Measurements from ENCODE around the gene CXCR2. TPM values are rescaled to one million over a fixed set of nuclear protein-coding genes. Genes with fewer than 3 reads are reported as not detected.

Gene CXCR2
- polyA plus RNA-seq, 1 of the 3 experiments (the other 2 are of a cell fraction) = not detected

- whole genome bisulfite sequencing (ENCODE audit: low lambda C conversion rate) = 71% methylated on average over 6 of the region's 6 CpGs
- no peak overlapping the region for H3K9ac ChIP-seq
- H3K4me2 ChIP-seq = no peak overlapping the region
- no peak overlapping the region for H3K27ac ChIP-seq (ENCODE audit: low read depth in 2 of 2, low read length in 1 of 2)
- H3K36me3 ChIP-seq (replicated peaks in 1 of 2; ENCODE audit: control insufficient read depth in 1 of 2, insufficient read depth in 2 of 2, low read length in 1 of 2) = no peaks in the 10 kb centered on the region
- H3K27me3 ChIP-seq (ENCODE audit: insufficient read depth) = peaks cover 25% of the 10 kb centered on the region
- H4K20me1 ChIP-seq (ENCODE audit: insufficient read depth) = no peaks in the 10 kb centered on the region
- no peak overlapping the region for H3K4me3 ChIP-seq (ENCODE audit: low read depth in 2 of 2, low read length in 1 of 2)
- POLR2A ChIA-PET = no interaction called here
- H3K79me2 ChIP-seq (ENCODE audit: insufficient read depth) = no peaks in the 10 kb centered on the region
- no peak for TF ChIP-seq REST (IDR thresholded peaks at IDR 0.05; ENCODE audit: low read depth, low read length)
- no peak for TF ChIP-seq MXI1 (IDR thresholded peaks at IDR 0.05; ENCODE audit: low read depth, low read length)
- no peak for TF ChIP-seq GATA2 (CRISPR knock-in tag; IDR thresholded peaks at IDR 0.05)
- TF ChIP-seq NFIC (IDR thresholded peaks at IDR 0.05; ENCODE audit: borderline replicate concordance) = no peak
- TF ChIP-seq JUND (IDR thresholded peaks at IDR 0.05) = no peak
- no peak for TF ChIP-seq NRF1 (IDR thresholded peaks at IDR 0.05; ENCODE audit: low read depth, low read length)
- TF ChIP-seq PBX3 (IDR thresholded peaks at IDR 0.05) = no peak
- no peak for TF ChIP-seq MEF2A (IDR thresholded peaks at IDR 0.05; ENCODE audit: borderline replicate concordance, low read depth)
- TF ChIP-seq MAX (IDR thresholded peaks at IDR 0.05; ENCODE audit: low read depth) = no peak
- TF ChIP-seq RFX5 (IDR thresholded peaks at IDR 0.05; ENCODE audit: low read length) = no peak
- no peak for TF ChIP-seq TCF12 (IDR thresholded peaks at IDR 0.05)
- TF ChIP-seq EZH2phosphoT487 (IDR thresholded peaks at IDR 0.05; ENCODE audit: borderline replicate concordance, low read depth) = no peak
- no peak for TF ChIP-seq RCOR1 (IDR thresholded peaks at IDR 0.05; ENCODE audit: low read length)
- no peak for TF ChIP-seq CTCF (IDR thresholded peaks at IDR 0.05)
- no peak for TF ChIP-seq ELF1 (IDR thresholded peaks at IDR 0.05)
- TF ChIP-seq USF2 (IDR thresholded peaks at IDR 0.05; ENCODE audit: borderline replicate concordance, low read depth, low read length) = no peak
- TF ChIP-seq FOSL2 (IDR thresholded peaks at IDR 0.05; ENCODE audit: borderline replicate concordance, low read depth) = no peak
- no peaks in the 10 kb centered on the region for H3K9me3 ChIP-seq
- no peaks in the 10 kb centered on the region for H3K4me1 ChIP-seq (ENCODE audit: control insufficient read depth in 1 of 2, insufficient read depth in 2 of 2, low read depth in 1 of 2, low read length in 1 of 2)
- CTCF ChIA-PET = no interaction called here
- H3K9me2 ChIP-seq = no peaks in the 10 kb centered on the region
- H3F3A ChIP-seq (replicated peaks; ENCODE audit: insufficient read depth) = no peaks in the 10 kb centered on the region
- DNase-seq = no peak
- no peak overlapping the region for H2AFZ ChIP-seq (ENCODE audit: low read depth)
Measured at GRCh38 chr2:218129458-218130135, 3.8 kb downstream of the CXCR2 start.

Measured in SK-N-SH (cell line).